H9 (cell line): ENCODE results near the gene MAP3K7CL. TPM values are rescaled to one million over a fixed set of nuclear protein-coding genes. Genes with fewer than 3 reads are reported as not detected.

ENCODE experiments used
- DNase-seq: peaks from one replicate; pipeline ENCODE4 v3.0.0-alpha.2; 2017
- H2AFZ ChIP-seq: one replicate; pipeline ENCODE4 v1.6.1; 2013; ENCODE audit warnings: mild to moderate bottlenecking, low read length, control low read depth, moderate library complexity
- H2AK5ac ChIP-seq: 2 replicates; pipeline ENCODE4 v1.6.1; 2013; ENCODE audit warnings: low read length, control low read depth, mixed read lengths; ENCODE audit not compliant: insufficient read length
- H2BK120ac ChIP-seq: one replicate; pipeline ENCODE4 v1.6.1; 2013; ENCODE audit warnings: low read depth, mild to moderate bottlenecking, low read length, control low read depth, inconsistent platforms; ENCODE audit not compliant: poor library complexity, severe bottlenecking
- H2BK12ac ChIP-seq: 2 replicates; pipeline ENCODE4 v1.6.1; 2013; ENCODE audit warnings: low read length, control low read depth, mixed read lengths, low read depth; ENCODE audit not compliant: insufficient read length
- H2BK15ac ChIP-seq: 2 replicates; pipeline ENCODE4 v1.6.1; 2013; ENCODE audit warnings: low read depth, low read length, control low read depth
- H2BK20ac ChIP-seq: one replicate; pipeline ENCODE4 v1.6.1; 2013; ENCODE audit warnings: low read depth, mild to moderate bottlenecking, low read length, control low read depth, inconsistent platforms; ENCODE audit not compliant: poor library complexity, severe bottlenecking
- H2BK5ac ChIP-seq: 2 replicates; pipeline ENCODE4 v1.6.1; 2013; ENCODE audit warnings: low read length, control low read depth, mixed read lengths; ENCODE audit not compliant: insufficient read length
- H3K14ac ChIP-seq: 2 replicates; pipeline ENCODE4 v1.6.1; 2013; ENCODE audit warnings: low read length, control low read depth; ENCODE audit not compliant: insufficient read depth
- H3K18ac ChIP-seq: 2 replicates; pipeline ENCODE4 v1.6.1; 2013; ENCODE audit warnings: low read depth, mild to moderate bottlenecking, mixed read lengths, low read length, control low read depth; ENCODE audit not compliant: insufficient read length
- H3K23ac ChIP-seq: 2 replicates; pipeline ENCODE4 v1.6.1; 2013; ENCODE audit warnings: low read length, control low read depth, mixed read lengths, low read depth; ENCODE audit not compliant: insufficient read length
- H3K23me2 ChIP-seq: 2 replicates; pipeline ENCODE4 v1.6.1; 2013; ENCODE audit warnings: low read depth, mild to moderate bottlenecking, mixed read lengths, low read length, control low read depth; ENCODE audit not compliant: insufficient read length, poor library complexity, severe bottlenecking
- H3K27ac ChIP-seq: 2 replicates; pipeline ENCODE4 v1.5.1; 2013; ENCODE audit warnings: low read length, control low read depth, mixed read lengths, low read depth; ENCODE audit not compliant: insufficient read length
- H3K27me3 ChIP-seq: 2 replicates; pipeline ENCODE4 v1.6.1; 2013; ENCODE audit warnings: low read length, control low read depth, inconsistent platforms; ENCODE audit not compliant: insufficient read depth
- H3K4ac ChIP-seq: 2 replicates; pipeline ENCODE4 v1.6.1; 2013; ENCODE audit warnings: low read depth, mild to moderate bottlenecking, control low read depth, inconsistent platforms, low read length, moderate library complexity
- H3K4me1 ChIP-seq: 2 replicates; pipeline ENCODE4 v1.6.1; 2013; ENCODE audit warnings: low read length, control low read depth, inconsistent platforms; ENCODE audit not compliant: insufficient read depth
- H3K4me2 ChIP-seq: 2 replicates; pipeline ENCODE4 v1.6.1; 2013; ENCODE audit warnings: low read length, control low read depth, mixed read lengths; ENCODE audit not compliant: insufficient read length, insufficient read depth
- H3K56ac ChIP-seq: 2 replicates; pipeline ENCODE4 v1.6.1; 2013; ENCODE audit warnings: low read depth, mild to moderate bottlenecking, mixed read lengths, low read length, control low read depth; ENCODE audit not compliant: insufficient read length
- H3K79me1 ChIP-seq: 2 replicates; pipeline ENCODE4 v1.6.1; 2013; ENCODE audit warnings: low read depth, mild to moderate bottlenecking, moderate library complexity, low read length, control low read depth, inconsistent platforms; ENCODE audit not compliant: insufficient read depth, poor library complexity, severe bottlenecking
- H3K79me2 ChIP-seq: 2 replicates; pipeline ENCODE4 v1.6.1; 2013; ENCODE audit warnings: low read length, control low read depth, inconsistent platforms; ENCODE audit not compliant: insufficient read depth
- H3K9ac ChIP-seq: 2 replicates; pipeline ENCODE4 v1.6.1; 2013; ENCODE audit warnings: low read length, control low read depth, mixed read lengths; ENCODE audit not compliant: insufficient read length; ENCODE audit errors: extremely low read depth
- H3K9me3 ChIP-seq: one replicate; pipeline ENCODE4 v1.6.1; 2013; ENCODE audit warnings: low read depth, low read length, inconsistent platforms; ENCODE audit not compliant: control insufficient read depth
- H3T11ph ChIP-seq: one replicate; pipeline ENCODE4 v1.6.1; 2013; ENCODE audit warnings: mild to moderate bottlenecking, low read length, control low read depth, inconsistent platforms
- H4K20me1 ChIP-seq: one replicate; pipeline ENCODE4 v1.6.1; 2013; ENCODE audit not compliant: control insufficient read depth, insufficient read length, insufficient read depth
- H4K5ac ChIP-seq: 2 replicates; pipeline ENCODE4 v1.6.1; 2013; ENCODE audit warnings: low read depth, mild to moderate bottlenecking, mixed read lengths, low read length, control low read depth; ENCODE audit not compliant: insufficient read length
- H4K8ac ChIP-seq: replicated peaks from 2 replicates; pipeline ENCODE4 v1.6.1; 2013; ENCODE audit warnings: low read length, control low read depth, mixed read lengths, low read depth; ENCODE audit not compliant: insufficient read length
- H4K91ac ChIP-seq: 2 replicates; pipeline ENCODE4 v1.6.1; 2013; ENCODE audit warnings: low read depth, mild to moderate bottlenecking, moderate library complexity, mixed read lengths, low read length, control low read depth; ENCODE audit not compliant: insufficient read length
- H3K27ac Mint-ChIP-seq, 3 experiments: 2 replicates in 2 of 3; 3 replicates in 1 of 3; pipeline ENCODE4 v1.8.0; 2020 to 2021; ENCODE audit warnings: mixed read lengths in 3 of 3, mild to moderate bottlenecking in 1 of 3, moderate library complexity in 1 of 3
- H3K27me3 Mint-ChIP-seq: 2 replicates; pipeline ENCODE4 v1.8.0; 2021; ENCODE audit warnings: low read depth, mild to moderate bottlenecking, moderate library complexity, mixed read lengths
- H3K36me3 Mint-ChIP-seq, 3 experiments: 2 replicates in 2 of 3; 3 replicates in 1 of 3; pipeline ENCODE4 v1.8.0; 2020 to 2021; ENCODE audit warnings: low read depth in 3 of 3, mixed read lengths in 3 of 3; ENCODE audit not compliant: insufficient read depth in 1 of 3
- H3K4me1 Mint-ChIP-seq, 2 experiments: 2 replicates each; pipeline ENCODE4 v1.8.0; 2020; ENCODE audit warnings: mixed read lengths in 2 of 2
- H3K4me3 Mint-ChIP-seq, 2 experiments: 2 replicates in 1 of 2; 3 replicates in 1 of 2; pipeline ENCODE4 v1.8.0; 2020 to 2021; ENCODE audit warnings: mild to moderate bottlenecking in 2 of 2, mixed read lengths in 2 of 2, moderate library complexity in 1 of 2
- H3K9me3 Mint-ChIP-seq, 2 experiments: 2 replicates in 1 of 2; 3 replicates in 1 of 2; pipeline ENCODE4 v1.8.0; 2020; ENCODE audit warnings: mild to moderate bottlenecking in 2 of 2, mixed read lengths in 2 of 2, moderate library complexity in 1 of 2
- WGBS: extraction: QIAGEN DNeasy Blood & Tissue Kit; methylation state at CpG from one replicate; pipeline ENCODE4 v1.1.7; 2013; ENCODE audit warnings: missing lambda C conversion rate, low lambda C conversion rate, mixed read lengths; ENCODE audit not compliant: insufficient read length; ENCODE audit errors: extremely low coverage; 5-methylcytosine and 5-hydroxymethylcytosine counted together
- total RNA-seq: library from RNA; stranded (reverse); gene quantifications from 2 replicates; pipeline ENCODE4 v1.2.1, GENCODE V29; 2021
- TF ChIP-seq, protein P1 (sequence below): fragments of 200-600 bp; sonication (generic); conservative IDR thresholded peaks from 3 replicates; pipeline ENCODE4 v1.8.0; 2021; ENCODE audit warnings: antibody characterized with exemption, mild to moderate bottlenecking

MAP3K7CL gene
- total RNA-seq, 1 experiment from 2014 or later = not detected

DNA sequence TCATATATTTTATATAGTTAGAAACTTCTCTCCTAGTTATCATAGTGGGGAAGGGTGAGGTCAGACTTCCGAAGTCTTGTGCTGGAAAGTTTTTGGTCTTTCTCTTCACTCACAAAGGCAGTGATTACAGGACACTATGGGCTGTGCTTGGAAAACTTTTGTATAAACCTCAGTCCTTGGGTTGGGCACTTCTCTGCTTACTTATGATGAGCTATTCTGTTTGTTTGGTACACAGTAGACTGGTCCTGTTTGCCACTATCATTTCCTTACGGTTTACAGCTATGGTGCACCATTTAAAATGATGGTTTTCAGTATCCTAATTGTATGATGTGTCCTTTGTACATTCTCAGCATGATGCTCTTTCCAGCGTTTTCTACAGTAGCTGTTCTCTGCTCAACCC is 75.5 kb downstream of the MAP3K7CL start:
- Histone ChIP-seq H4K5ac (no peak overlapping the region), H3K27me3 (no peaks in the 10 kb centered on the region), H3K79me2 (no peaks in the 10 kb centered on the region), H3K23me2 (no peaks in the 10 kb centered on the region), H3K4ac (no peak overlapping the region), H3K4me1 (no peaks in the 10 kb centered on the region), H2BK20ac (no peak overlapping the region), H2BK15ac (no peak overlapping the region), H2BK12ac (no peak overlapping the region), H2AFZ (no peak overlapping the region), H4K20me1 (no peaks in the 10 kb centered on the region), H3K9me3 (no peaks in the 10 kb centered on the region), H3K9ac (no peak overlapping the region), H2AK5ac (no peak overlapping the region), H3T11ph (no peak overlapping the region), H3K14ac (no peak overlapping the region), H3K4me2 (no peak overlapping the region), H4K91ac (no peak overlapping the region), H2BK5ac (no peak overlapping the region), H3K27ac (no peak overlapping the region), H3K23ac (no peak overlapping the region), H3K56ac (no peak overlapping the region), H3K18ac (no peak overlapping the region), H2BK120ac (no peak overlapping the region), H4K8ac (no peak overlapping the region), H3K79me1 (no peaks in the 10 kb centered on the region)
- Mint-ChIP-seq H3K4me3 (no peak overlapping the region), H3K36me3 (peaks cover 0 to 5% (median 5%) of the 10 kb centered on the region in 3 experiments; a peak in 1 of 7 replicates), H3K27ac (no peak overlapping the region), H3K27me3 (no peaks in the 10 kb centered on the region), H3K4me1 (no peaks in the 10 kb centered on the region), H3K9me3 (peaks cover 5 to 10% of the 10 kb centered on the region in 2 experiments; a peak in 3 of 5 replicates)
- WGBS = no CpG with 5 or more reads among the region's 3 CpGs
- TF ChIP-seq, protein P1, sequence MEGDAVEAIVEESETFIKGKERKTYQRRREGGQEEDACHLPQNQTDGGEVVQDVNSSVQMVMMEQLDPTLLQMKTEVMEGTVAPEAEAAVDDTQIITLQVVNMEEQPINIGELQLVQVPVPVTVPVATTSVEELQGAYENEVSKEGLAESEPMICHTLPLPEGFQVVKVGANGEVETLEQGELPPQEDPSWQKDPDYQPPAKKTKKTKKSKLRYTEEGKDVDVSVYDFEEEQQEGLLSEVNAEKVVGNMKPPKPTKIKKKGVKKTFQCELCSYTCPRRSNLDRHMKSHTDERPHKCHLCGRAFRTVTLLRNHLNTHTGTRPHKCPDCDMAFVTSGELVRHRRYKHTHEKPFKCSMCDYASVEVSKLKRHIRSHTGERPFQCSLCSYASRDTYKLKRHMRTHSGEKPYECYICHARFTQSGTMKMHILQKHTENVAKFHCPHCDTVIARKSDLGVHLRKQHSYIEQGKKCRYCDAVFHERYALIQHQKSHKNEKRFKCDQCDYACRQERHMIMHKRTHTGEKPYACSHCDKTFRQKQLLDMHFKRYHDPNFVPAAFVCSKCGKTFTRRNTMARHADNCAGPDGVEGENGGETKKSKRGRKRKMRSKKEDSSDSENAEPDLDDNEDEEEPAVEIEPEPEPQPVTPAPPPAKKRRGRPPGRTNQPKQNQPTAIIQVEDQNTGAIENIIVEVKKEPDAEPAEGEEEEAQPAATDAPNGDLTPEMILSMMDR = no peak
- no peak for DNase-seq
